IPS-18c (cell line): ENCODE results near the gene CPD.
"Not testable (repeated sequence)": the region's sequence is repeated elsewhere in the genome, so short reads cannot be mapped to it uniquely, and the experiment has no call there.

Experiments
- H3K4me3 ChIP-seq: 2 replicates; pipeline ENCODE4 v1.7.0; 2013; ENCODE audit warnings: low read depth, mild to moderate bottlenecking, low read length, moderate library complexity; ENCODE audit not compliant: insufficient read depth
- H3K9me3 ChIP-seq: one replicate; pipeline ENCODE4 v1.6.1; 2013; ENCODE audit warnings: mild to moderate bottlenecking, low read length, moderate library complexity; ENCODE audit not compliant: control insufficient read depth, insufficient read depth

CPD gene

DNA sequence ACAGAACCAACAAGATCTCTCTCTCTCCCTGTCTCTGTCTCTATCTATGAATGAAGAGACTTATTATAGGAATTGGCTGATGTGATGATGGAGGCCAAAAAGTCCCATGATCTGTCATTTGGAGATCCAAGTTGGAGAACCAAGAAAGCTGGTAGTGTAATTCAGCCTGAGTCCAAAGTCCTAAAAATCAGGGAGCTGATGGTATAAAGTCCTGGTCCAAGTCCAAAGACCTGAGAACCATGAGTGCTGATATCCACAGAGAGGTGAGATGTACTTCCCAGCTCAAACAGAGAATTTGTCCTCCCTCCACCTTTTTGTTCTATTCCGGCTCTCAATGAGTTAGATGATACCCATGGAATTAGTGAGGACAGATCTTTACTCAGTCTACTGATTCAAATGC, 29.5 kb upstream of the CPD start:
- Histone ChIP-seq H3K9me3 (no peaks in the 10 kb centered on the region), H3K4me3 (no peak overlapping the region)

- H3K4me3 ChIP-seq, H3K9me3 ChIP-seq: not testable (repeated sequence)
These were observed 27.5 kb upstream of the CPD start for GRCh38 chr17:30351263-30351662.

GRCh38 chr17:30351735-30352134, 27.0 kb upstream of the CPD start:
- no peaks in the 10 kb centered on the region for H3K9me3 ChIP-seq
- no peak overlapping the region for H3K4me3 ChIP-seq

DNA sequence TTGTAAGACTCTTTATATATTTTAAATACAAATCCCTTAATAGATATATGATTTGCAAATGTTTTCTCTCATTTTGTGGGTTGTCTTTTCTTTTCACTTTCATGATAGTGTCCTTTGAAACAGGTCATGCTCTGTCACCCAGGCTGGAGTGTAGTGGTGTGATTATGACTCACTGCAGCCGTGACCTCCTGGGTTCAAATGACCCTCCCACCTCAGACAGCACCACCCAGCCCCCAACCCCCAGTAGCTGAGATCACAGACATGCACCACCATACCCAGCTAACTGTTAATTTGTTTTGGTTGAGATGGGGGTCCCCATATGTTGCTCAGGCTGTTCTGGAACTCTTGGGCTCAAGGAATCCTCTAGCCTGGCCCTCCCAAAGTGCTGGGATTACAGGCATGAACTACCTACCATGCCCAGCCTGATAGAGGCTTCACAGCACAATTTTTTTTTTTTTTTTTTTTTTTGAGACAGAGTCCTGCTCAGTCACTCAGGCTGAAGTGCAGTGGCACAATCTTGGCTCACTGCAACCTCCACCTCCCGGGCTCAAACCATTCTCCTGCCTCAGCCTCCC, 26.4 kb upstream of the CPD start:
- H3K9me3 ChIP-seq: no peaks in the 10 kb centered on the region
- no peak overlapping the region for H3K4me3 ChIP-seq

- Histone ChIP-seq H3K9me3 (no peaks in the 10 kb centered on the region), H3K4me3 (no peak overlapping the region)
These were observed 24.0 kb upstream of the CPD start for GRCh38 chr17:30354701-30355100.

- no peaks in the 10 kb centered on the region for H3K9me3 ChIP-seq
- H3K4me3 ChIP-seq: no peak overlapping the region
These were observed 21.3 kb upstream of the CPD start for GRCh38 chr17:30357476-30357875.

GRCh38 chr17:30358055-30358760, 20.5 kb upstream of the CPD start:
- H3K9me3 ChIP-seq: no peaks in the 10 kb centered on the region
- H3K4me3 ChIP-seq: no peak overlapping the region

GRCh38 chr17:30360086-30360808, 18.5 kb upstream of the CPD start:
- no peaks in the 10 kb centered on the region for H3K9me3 ChIP-seq

DNA sequence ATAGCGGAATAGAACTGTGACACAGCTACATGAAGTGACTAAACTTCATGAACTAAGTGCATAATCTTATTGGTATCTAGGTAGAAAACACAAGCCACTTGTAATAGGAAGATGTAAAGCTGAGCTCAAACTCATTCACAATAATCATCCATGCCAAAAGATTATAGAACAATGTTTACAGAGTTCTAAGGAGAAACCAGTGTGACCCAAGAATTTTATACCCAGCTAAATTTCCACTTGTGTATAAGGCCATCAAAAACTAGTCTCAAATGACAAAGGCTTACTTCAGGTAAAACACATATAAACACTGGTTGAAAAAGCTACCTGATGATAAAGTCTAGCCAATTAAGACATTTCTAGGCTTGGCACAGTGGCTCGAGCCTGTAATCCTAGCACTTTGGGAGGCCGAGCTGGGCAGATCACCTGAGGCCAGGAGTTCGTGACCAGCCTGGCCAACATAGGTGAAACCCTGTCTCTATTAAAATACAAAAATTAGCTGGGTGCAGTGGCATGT, 16.9 kb upstream of the CPD start:
- Histone ChIP-seq H3K9me3 (no peaks in the 10 kb centered on the region), H3K4me3 (no peak overlapping the region)

More at GRCh38 chr17:30360086-30360808, 18.5 kb upstream of the CPD start:
- no peak overlapping the region for H3K4me3 ChIP-seq

- H3K9me3 ChIP-seq: no peaks in the 10 kb centered on the region
- no peak overlapping the region for H3K4me3 ChIP-seq
These were observed 15.0 kb upstream of the CPD start for GRCh38 chr17:30363715-30364202.

DNA sequence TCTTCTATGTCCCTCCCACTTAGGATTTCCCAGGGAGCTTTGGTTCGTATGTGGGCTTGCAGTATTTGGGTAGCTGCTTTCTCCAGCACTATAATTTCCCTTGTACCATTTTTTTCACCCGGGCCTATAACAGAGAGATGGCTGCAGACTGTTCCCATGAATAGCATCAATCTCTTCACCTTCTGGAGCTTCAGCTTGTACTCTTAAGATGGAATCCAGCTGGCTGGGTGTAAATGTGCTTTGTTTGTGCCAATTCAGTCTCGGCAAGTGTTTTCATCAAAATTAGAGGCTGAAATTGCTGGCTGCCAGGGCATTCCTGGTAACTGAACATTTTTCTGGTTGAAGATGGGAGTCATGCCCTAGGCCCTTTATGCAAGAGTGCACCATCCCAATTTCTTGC, 12.2 kb upstream of the CPD start:
- Histone ChIP-seq H3K9me3 (no peaks in the 10 kb centered on the region), H3K4me3 (no peak overlapping the region)

- H3K9me3 ChIP-seq: no peaks in the 10 kb centered on the region
These were observed 9.6 kb upstream of the CPD start for GRCh38 chr17:30368912-30369720.

DNA sequence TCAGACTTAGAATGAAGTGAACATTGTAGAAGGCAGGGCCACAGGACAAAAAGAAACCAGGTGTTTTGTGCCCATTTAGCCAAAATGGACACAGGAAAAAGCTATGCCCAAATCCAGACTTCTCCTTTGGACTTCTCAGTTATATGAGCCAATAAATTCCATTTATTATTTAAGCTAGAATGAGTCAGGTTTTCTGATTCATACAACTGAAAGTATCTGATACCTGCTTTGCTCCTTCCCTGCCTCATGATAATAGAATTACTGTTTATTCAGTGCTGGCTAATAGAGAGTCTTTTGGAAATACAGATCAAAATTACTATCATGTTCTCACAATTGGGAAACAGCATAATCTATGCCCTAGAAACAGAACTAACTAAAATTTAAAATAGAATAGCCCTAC, 8.7 kb upstream of the CPD start:
- Histone ChIP-seq H3K9me3 (no peaks in the 10 kb centered on the region), H3K4me3 (no peak overlapping the region)

More at GRCh38 chr17:30368912-30369720, 9.6 kb upstream of the CPD start:
- H3K4me3 ChIP-seq: no peak overlapping the region

- Histone ChIP-seq H3K4me3 (no peak overlapping the region), H3K9me3 (no peaks in the 10 kb centered on the region)
These were observed 6.0 kb upstream of the CPD start for GRCh38 chr17:30372755-30373154.

- Histone ChIP-seq H3K9me3 (no peaks in the 10 kb centered on the region), H3K4me3 (no peak overlapping the region)
These were observed 3.1 kb upstream of the CPD start for GRCh38 chr17:30375661-30376060.

- Histone ChIP-seq H3K9me3 (no peaks in the 10 kb centered on the region), H3K4me3 (no peak overlapping the region)
These were observed 1.9 kb upstream of the CPD start for GRCh38 chr17:30376621-30377452.
